HG02981 (cell line): ENCODE measurements around the gene LACTBL1.
"Not testable (repeated sequence)": the region's sequence is repeated elsewhere in the genome, so short reads cannot be mapped to it uniquely, and the experiment has no call there.

Experiments used
- ATAC-seq: cut with Tn5 transposase; IDR thresholded peaks from one replicate; pipeline ENCODE4 v1.9.1; 2021; ENCODE audit warnings: mild to moderate bottlenecking, moderate library complexity; ENCODE audit not compliant: unreplicated experiment

LACTBL1 gene

DNA sequence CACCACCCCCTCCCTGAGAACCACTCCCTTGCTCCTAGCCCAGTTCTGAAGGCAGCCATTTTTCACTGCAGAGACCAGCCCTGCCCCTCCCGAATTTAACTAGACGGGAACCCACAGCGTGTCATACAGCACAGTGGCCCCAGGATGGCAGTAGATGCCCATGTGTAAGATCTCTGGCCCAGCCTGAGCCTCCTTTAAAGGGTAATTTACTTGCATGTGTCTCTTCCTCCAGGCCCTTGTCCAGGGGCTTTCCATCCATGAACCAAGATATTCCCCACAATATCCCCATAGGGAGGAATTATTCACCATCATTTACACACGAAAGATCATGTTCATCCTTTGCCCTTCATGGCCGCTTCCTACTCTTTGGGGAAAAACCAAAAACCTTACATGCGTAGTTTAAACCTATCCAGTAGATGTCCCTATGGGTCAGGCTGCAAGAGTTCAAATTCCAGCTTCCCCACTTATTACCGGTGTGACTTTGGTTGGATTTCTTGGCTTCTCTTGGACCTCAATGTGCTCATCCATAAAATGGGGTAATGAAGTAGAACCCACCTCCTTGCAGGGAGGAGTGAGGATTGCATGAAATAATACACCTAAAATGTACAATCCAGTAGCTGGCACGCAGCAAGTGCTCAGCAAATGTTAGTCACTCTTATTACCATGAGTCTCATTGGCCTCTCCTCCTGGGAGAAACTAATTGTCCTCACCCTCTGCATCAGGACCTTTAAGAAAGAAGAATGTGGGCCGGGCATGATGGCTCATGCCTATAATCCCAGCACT is 4.0 kb upstream of the LACTBL1 start:
- no peak for ATAC-seq

DNA sequence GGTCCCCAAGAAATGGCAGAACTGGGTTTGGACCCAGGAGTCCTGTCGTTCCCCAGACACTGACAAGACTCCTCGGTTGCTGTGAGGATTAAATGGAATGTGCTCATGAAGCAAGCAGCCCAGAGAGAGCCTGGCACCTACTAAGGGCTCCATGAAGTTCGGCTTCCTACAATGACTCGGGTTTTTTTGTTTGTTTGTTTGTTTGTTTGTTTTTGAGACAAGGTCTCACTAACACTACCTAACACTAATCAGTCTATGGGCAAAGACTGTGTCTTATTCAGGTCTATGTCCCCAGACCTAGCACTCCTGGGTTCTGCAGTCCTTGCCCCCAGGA is 3.4 kb upstream of the LACTBL1 start:
- ATAC-seq: no peak

DNA sequence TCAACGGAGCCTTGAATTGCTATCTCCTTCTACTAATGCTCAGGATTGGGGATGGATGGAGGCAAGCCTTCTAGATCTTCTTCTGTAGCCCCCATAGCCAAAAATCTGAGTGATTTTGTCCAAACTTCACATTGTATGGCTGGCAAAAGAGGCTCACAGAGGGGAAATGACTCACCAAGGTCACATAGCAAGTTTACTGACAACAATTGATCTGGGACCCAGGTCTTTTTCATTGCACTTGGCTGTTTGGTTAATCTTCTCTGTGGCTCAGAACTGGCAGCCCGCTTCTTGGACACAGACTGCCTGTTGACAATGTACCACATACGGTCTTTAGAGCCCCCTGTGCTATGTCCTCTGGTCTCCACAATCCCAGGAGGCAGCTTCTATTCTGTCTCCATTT is 3.0 kb upstream of the LACTBL1 start:
- ATAC-seq: no peak

DNA sequence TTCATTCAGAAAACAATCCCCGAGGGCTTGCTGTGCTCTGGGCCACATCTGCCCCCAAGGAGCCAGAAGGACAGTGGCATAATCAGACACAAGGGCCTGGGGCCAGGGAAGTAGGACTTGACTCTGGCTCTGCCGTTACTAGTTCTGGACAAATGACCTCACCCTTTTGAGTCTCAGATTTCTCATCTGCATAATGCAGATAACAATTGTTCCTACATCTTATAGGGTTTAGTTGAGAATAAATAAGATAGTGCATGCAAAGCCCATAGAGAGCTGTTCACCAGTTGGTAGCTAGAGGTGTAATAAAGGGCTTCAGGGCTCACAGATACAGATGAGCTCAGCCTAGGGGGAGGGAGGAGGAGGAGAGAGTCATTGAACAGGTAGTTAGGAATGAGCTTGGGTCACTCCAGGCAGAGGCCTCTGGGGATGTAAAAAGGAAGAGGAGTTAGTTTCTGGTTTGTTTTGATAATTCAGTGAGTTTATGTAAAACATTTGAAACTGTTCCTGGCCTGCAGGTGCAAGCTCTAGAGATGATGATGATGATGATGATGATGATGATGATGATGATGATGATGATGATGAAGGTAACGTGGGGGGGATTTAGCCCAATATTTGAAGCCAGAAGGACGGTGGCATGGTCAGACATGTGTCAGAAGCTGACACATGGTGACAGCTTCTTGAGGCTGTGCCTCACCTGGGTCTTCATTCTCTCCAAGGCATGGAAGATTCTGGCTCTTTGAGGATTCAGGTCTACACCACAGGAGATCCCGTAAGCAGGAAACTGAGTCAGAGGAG is 858 bp downstream of the LACTBL1 start:
- no peak for ATAC-seq

DNA sequence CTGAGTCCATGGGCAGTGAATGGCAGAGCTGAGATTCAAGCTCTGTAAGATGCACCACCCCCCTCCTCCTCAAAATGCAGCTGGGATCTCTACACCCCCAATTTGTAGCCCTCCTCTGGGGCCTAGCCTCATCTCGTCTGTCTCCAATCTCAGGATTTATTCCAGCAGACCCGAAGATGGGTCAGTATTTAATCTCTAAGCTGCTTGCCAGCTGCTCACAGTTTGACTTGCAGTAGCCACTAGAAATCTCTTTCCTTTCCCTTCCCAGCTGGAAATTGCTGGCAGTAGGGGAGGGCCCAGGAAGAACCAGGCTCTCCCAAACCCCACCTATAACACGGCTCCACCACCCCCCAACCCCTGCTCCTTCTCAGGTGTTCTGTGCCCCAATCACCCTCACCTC is 1.5 kb downstream of the LACTBL1 start:
- no peak for ATAC-seq

DNA sequence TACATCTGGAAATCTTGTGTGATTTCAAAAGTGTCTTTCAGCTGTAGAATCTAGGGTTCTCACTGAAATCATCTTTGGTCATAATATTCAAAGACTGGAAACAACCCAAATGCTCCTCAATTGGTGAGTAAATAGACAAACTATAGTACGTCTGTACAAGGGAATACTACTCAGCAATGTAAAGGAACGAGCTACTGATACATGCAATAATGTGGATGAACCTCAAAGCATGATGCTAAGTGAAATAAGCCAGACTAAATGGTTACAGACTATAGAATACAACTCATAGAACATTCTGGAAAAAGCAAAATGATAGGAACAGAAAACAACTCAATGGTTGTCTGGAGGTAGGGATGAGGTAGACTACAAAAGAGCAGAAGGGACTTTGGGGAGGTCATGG is 2.6 kb downstream of the LACTBL1 start:
- ATAC-seq: no peak

DNA sequence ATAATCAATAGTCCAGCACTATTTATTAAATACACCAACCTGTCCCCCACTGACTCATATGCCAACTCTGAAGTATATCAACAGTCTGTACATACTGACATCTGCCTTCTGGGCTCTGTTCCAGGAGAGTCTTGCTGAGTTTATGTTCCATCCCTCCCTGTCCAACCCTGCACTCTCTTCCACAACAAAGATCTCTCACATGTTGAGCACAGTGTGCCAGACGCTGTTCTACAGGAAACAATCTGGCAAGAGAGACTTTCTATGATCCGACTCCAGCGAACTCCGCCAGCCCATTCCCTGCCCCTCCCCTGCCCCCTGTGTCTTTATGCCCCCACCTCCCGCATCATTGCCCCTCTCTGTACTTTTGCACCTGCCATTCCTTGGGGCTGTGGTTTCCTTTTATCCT is 3.4 kb downstream of the LACTBL1 start:
- no peak for ATAC-seq

DNA sequence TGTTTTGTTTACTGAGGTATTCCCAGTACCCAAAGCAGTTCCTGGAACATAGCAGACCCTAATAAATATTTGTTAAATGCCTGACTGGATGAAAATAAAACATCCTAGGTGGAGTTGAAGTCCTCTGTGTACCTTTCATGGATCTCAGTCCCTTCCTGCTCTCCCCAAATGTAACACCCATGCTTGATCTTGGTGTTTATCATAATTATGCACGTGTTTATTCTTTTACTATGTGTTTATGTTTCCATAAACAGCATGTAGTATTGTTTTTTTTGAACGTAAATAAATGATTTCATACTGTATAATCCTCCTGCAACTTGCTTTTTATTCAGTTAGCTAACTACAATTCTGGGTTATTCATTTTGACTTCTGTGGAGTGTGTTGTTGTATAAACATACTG is 4.8 kb downstream of the LACTBL1 start:
- no peak for ATAC-seq

DNA sequence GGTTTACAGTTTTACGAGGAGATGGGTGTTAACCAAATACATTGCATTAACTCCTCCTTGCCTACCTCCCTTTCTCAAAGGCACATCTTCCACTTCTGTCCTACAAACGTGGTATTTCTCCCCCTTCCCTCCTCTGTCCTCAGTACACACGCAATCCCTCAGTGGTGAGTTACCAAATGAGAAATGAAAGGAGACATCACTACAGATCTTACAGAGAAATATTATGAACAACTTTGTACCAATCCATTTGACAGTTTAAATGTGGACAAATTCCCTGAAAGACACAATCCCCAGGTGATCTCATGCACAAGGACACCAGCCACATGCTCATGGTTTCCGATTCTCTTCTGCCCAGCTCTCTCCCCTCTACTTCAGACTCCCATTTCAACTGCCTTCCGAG is 6.4 kb downstream of the LACTBL1 start:
- no peak for ATAC-seq

DNA sequence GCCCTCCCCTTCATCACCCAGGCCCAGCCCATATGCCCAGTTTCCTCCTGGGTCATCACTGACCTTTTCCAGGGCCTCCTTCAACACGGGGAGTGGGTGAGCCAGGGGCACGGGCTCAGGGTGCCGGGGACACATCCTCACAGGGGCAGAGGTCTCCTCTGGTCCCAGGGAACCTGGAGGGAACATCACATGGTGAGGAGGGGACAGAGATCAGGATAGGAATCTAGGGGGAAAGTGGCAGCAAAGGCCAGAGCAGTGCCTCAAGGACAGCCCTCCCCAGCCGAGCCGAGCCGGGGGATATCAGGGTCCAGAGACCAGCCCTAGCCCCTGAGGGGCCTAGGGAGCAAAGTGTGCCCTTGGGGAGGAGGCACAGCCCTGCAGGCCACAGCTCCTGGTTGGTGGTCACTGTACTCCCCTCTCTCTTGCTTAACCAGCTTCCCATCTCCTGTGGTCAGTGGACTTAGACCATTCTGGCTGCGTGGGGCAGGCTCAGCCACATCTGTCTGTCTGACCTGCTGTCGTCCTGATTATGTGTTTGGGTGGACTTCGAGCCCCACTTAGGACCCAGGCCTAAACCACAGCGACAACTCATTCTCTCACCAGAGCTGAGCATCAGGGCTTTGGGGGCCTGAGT is 9.5 kb downstream of the LACTBL1 start:
- no peak for ATAC-seq

DNA sequence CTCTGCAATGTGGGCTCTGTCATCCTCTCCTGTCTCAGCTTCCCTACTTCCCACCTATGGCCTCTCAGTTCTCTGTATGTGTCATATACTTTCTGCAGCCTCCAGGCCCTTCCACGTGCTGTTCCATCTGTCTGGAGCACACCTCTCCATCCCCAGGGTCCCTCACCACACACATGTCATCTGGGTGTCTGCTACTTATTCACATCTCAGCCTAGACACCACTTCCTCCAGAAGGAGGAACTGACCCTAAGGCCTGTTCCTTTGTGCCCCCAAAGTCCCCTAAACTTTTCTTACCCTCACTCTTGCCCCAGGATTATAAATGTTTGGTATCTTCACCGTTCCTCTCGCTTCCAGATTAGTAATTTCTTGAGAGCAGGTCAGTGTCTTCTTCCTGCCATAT is 10.1 kb downstream of the LACTBL1 start:
- ATAC-seq: no peak

DNA sequence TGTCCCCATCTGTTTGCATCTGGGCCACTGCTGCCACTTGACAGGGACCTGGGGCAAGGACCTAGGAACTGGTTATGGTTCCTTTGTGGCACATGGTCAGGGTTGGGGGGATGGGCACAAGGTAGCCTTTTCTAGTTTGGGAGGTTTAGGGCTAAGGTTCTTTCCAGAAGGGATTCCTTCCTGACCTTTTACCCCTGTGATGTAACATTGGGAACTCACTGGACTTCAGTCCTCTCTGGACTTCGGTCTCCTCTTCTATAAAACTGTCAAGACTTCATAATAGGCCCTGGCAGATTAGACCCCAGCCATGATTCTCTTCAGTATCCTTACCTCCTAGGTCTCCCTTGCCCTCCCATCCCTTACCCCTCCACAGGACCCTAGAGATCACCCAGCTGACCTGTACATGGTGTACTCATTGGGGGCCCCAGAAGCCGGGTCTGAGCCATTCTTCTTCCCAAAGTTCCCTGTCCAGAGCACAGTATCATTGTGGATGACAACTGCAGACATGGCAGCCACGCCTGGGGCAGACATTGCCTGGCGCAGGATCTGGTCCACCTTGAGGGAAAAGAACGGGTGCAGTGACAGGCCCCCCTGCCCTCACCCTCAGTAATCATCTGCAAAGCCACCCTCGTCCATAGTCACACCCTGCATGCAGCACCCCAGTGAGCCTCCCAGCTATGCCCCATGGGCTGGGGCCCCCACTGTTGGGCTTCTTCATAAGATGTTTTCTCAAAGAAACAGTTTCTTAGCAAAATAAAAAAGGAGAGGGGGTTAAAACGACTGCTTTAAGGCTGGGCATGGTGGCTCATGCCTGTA is 12.9 kb downstream of the LACTBL1 start:
- no peak for ATAC-seq

DNA sequence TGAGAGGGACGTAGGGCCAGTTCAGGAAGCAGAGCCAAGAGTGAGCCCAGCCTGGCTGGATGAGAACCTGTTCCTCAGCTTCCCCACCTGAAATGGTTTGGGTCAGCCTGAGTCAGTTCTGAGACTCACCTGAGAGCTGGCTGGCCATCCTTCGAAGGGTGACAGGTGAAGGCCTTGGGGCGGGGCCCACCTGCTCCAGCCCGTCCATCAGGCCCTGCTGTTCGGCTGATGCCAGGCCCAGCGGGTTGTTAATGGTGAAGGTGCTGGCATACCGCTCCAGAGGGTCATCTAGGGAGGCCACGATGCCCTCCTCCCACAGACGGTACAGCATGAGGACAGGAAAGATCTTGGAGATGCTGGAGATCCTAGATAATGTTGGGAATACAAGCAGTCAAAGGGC is 14.1 kb downstream of the LACTBL1 start:
- no peak for ATAC-seq

DNA sequence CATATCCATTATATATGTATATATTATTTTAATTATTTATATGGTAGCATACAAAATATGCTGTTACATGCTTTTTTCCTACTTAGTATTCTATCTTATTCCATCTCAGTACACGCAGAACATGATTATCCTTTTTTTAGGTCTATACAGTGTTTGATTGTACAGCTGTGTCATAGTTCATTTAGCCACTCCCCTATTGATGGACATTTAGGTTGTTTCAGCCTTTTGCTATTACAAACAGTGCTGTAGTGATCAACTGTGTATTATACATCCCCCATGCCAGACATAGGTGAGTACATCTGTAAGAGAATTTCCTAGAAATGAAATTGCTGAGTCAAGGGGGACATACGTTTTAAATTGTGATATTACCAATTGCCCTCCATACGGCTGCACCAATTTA is 15.6 kb downstream of the LACTBL1 start:
- no peak for ATAC-seq

DNA sequence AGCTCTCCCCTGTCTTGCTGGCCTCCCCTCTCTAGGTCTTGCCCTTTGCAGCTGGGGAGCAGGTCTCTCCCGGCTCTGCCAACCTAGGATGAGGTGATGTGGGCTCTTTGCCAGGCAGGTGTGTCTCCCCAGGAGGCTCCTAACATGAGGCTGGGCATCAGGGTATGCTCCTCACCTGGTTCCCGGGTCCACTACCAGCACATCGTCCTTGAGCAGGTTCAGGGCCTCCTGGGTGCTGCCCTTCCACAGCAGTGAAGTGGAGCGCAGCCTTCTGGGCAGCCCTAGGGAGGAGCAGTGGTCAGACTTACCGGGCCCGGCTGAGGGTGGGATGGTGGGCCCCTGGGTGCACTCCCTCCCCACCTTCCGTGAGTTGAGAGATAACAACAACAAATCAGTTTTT is 17.5 kb downstream of the LACTBL1 start:
- ATAC-seq: no peak

DNA sequence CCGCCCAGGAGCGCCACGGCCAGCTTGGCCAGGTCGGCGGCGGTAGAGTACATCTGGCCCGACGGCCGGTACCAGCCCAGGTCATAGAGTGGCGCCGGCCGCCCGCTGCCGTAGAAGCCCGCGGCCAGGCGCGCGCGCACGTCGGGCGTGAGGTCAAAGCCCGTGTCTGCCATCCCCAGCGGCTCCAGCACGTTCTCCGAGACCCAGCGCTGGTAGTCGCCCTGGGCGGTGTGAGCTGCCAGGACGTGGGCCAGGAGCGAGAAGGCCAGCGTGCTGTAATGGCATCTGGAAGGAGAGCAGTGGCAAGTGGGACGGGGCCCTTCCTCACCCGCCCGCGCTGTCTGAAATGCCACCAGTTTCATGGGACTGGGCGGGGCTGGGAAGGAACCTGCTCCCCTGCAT is 18.9 kb downstream of the LACTBL1 start:
- ATAC-seq: no peak

DNA sequence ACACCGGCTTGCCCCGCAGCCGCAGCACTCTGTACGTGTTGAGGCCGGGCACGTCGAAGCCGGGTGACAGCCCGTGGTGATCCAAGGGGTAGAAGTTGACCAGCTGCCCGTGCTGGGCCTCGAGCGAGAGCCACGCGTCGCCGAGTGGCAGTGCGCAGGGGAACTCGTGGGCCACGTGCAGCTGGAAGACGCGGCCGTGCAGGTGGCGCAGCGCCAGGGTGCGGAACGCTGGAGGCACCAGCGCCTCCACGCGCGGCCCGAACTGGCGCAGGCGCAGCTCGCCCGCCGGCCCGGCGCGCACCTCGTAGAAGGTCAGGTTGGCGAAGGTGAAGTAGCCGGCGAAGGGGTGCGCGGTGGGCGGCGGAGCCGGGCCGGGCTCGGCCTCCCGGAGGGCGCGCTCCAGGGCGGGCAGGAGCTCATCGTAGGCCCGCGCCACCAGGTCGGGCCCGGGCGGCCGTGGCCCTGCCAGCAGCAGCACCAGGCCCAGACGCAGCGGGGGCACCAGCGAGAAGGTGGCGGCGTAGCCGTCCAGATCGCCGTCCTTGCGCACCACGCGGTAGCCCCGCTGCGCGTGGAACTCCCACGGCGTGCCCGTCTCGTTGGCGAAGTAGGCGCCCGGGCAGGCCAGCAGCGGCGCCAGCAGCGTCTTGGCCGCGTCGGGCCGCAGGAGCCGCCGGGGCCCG is 19.5 kb downstream of the LACTBL1 start:
- ATAC-seq: no peak

DNA sequence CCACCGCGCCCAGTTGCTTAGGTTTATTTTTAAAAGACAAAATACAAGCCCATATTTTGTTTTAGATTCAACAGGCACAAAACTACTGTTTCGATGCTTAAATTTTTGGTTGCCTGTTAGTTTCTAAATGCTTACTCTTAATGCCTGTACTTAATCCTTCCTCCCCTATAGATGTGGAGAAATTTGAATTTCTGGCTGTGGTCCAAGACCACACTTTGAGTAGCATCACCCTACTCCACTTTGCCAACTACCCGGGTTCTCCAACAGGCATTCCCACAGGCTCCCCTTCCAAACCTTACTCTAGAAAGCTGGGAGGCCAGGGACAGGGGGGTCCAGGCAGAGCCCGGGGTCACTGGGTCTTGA is 20.0 kb downstream of the LACTBL1 start:
- ATAC-seq: no peak

DNA sequence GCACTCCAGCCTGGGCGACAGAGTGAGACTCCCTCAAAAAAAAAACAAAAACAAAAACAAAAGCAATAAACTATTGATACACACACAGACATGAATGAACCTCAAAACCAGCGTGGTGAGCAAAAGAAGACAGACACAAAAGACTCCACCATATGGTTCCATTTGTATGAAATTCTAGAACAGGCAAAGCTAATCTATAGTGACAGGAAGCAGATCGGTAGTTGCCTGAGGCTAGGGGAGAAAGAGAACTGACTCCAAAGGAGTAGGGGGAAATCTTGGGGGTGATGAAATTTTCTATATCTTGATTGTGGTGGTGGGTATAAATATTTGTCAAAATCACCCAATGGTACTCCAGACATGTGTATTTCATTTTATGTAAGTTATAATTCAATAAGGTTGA is 20.9 kb downstream of the LACTBL1 start:
- no peak for ATAC-seq

DNA sequence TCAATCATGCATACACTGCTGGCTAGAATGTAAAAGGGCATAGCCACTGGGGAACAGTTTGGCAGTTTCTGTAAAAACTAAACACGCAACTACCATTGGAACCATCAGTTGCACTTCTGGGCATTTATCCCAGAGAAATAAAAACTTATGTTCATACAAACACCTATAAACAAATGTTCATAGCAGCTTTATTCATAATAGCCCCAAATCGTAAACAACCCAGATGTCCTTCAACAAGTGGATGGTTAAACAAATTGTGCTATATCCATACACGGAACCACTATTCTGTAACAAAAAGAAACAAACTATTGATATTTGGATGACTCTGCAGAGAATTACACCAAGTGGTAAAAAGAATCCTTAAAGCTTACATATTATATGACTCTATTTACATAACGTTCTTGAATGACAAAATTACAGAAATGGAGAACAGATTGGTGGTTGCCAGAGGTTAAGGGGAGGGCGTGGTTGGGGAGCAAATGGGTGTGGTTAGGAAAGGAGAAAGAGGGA is 22.8 kb downstream of the LACTBL1 start:
- no peak for ATAC-seq

DNA sequence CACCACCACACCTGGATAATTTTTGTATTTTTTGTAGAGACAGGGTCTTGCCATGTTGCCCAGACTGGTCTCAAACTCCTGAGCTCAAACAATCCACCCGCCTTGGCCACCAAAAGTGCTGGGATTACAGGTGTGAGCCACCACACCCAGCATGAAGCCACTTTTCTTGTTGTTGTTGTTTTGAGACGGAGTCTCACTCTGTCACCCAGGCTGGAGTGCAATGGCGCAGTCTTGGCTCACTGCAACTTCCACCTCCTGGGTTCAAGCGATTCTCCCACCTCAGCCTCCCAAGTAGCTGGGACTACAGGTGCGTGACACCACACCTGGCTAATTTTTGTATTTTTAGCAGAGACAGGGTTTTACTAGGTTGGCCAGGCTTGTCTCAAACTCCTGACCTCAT is 27.5 kb downstream of the LACTBL1 start:
- ATAC-seq: not testable (repeated sequence)
